ENCODE data around the gene CHD3.

The CHD3 gene

GRCh38 chr17:7856011-7856810, 32.4 kb upstream of the CHD3 start:
- Histone ChIP-seq H3K9me2 (replicated peaks; ENCODE audit: low read depth, low read length) (no peaks in the 10 kb centered on the region), H3K79me2 (ENCODE audit: insufficient read depth, low read length) (peaks cover 14% of the 10 kb centered on the region; the same call in 1 of the 2 replicates)

DNA sequence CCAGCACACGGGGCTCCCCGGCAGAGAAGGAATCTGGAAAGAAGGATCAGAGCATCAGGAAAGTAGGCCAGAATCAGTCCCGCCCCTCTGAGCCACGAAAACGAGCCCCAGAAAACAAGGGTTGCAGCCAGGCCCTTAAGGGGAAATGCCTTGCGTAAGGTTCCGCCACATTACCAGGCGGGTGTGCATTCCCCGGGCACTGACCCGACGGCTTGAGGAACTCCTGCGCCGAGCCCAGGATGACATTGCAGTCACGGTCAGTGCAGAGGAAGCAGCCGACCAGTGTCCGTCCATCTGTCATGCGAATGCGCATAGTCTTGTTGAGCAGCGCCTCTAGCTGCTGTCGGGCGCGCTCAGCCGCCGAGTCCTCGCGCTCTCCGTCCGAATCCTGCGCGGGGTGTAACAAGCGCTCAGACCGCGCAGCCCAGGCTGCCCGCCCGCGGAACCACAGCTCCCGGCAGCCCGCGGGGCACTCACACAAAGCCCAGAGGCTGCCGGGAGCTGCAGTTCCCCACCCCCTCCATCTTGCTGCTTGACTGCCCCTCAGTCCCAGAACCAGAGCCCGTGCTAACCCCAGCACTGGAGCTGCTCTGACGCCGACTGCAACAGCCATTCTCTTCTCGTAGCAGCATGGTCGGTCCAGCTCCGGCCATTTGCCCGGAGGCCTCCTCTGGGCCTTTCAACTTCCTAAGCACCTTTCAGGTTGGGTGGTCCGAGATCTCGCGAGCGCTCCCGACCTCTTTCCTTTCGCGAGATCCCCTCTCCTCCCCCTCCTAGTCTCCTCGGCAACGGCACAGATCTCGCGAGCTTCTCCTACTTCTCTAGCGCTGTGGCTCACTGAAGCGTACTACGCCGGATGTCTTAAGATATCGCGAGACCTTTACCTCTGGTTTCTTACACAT, 31.5 kb upstream of the CHD3 start, which contains the start of gene NAA38:
NAA38 (minus strand) TSS at position 749 of the 902 bp plus-strand sequence; CDS start at position 653, 96 bp downstream.
- Histone ChIP-seq H3K9me2 (replicated peaks; ENCODE audit: low read depth, low read length) (no peaks in the 10 kb centered on the region), H3K4me3 (ENCODE audit: low read length, poor library complexity, severe bottlenecking) (peak within 1 kb of the TSS; percentile 76), H3K79me2 (ENCODE audit: insufficient read depth, low read length) (peaks cover 18% of the 10 kb centered on the region; the same call in 1 of the 2 replicates), H3K4me1 (ENCODE audit: insufficient read depth, low read length, poor library complexity, severe bottlenecking) (peaks cover 19% of the 10 kb centered on the region), H2AFZ (ENCODE audit: low read length) (peak within 1 kb of the TSS; percentile 96), H3K27me3 (ENCODE audit: insufficient read depth, low read length, poor library complexity, severe bottlenecking) (no peaks in the 10 kb centered on the region), H3K4me2 (ENCODE audit: low read depth, low read length, poor library complexity, severe bottlenecking) (peak within 1 kb of the TSS; percentile 92), H3K9me3 (ENCODE audit: insufficient read depth, low read depth, low read length) (no peaks in the 10 kb centered on the region), H3F3A (ENCODE audit: low read depth) (no peaks in the 10 kb centered on the region), H3K9ac (ENCODE audit: low read depth, low read length, poor library complexity, severe bottlenecking) (peak within 1 kb of the TSS; percentile 71), H4K20me1 (ENCODE audit: insufficient read depth, low read length, poor library complexity, severe bottlenecking) (peaks cover 6% of the 10 kb centered on the region), H3K36me3 (ENCODE audit: insufficient read depth, low read length) (peaks cover 11% of the 10 kb centered on the region; the same call in 1 of the 2 replicates)
- TF ChIP-seq EZH2phosphoT487 (IDR thresholded peaks at IDR 0.05; ENCODE audit: borderline replicate concordance) = no peak
- TF ChIP-seq CTCF (conservative IDR thresholded peaks at IDR 0.05; ENCODE audit: low read length) = peak; percentile 48

More at GRCh38 chr17:7856011-7856810, 32.4 kb upstream of the CHD3 start:
- Histone ChIP-seq H2AFZ (ENCODE audit: low read length) (no peak overlapping the region), H3K9me3 (ENCODE audit: insufficient read depth, low read depth, low read length) (no peaks in the 10 kb centered on the region), H3K9ac (ENCODE audit: low read depth, low read length, poor library complexity, severe bottlenecking) (peak overlapping the region; percentile 71), H3K4me2 (ENCODE audit: low read depth, low read length, poor library complexity, severe bottlenecking) (peak overlapping the region; percentile 92), H4K20me1 (ENCODE audit: insufficient read depth, low read length, poor library complexity, severe bottlenecking) (peaks cover 9% of the 10 kb centered on the region), H3K4me3 (ENCODE audit: low read length, poor library complexity, severe bottlenecking) (peak overlapping the region; percentile 76), H3F3A (ENCODE audit: low read depth) (no peaks in the 10 kb centered on the region), H3K36me3 (ENCODE audit: insufficient read depth, low read length) (peaks cover 19% of the 10 kb centered on the region; the same call in 1 of the 2 replicates), H3K27me3 (ENCODE audit: insufficient read depth, low read length, poor library complexity, severe bottlenecking) (no peaks in the 10 kb centered on the region), H3K4me1 (ENCODE audit: insufficient read depth, low read length, poor library complexity, severe bottlenecking) (peaks cover 19% of the 10 kb centered on the region)
- TF ChIP-seq EZH2phosphoT487 (IDR thresholded peaks at IDR 0.05; ENCODE audit: borderline replicate concordance) (no peak), CTCF (conservative IDR thresholded peaks at IDR 0.05; ENCODE audit: low read length) (no peak)

- Histone ChIP-seq H3K27me3 (ENCODE audit: insufficient read depth, low read length, poor library complexity, severe bottlenecking) (no peaks in the 10 kb centered on the region), H3K9me2 (replicated peaks; ENCODE audit: low read depth, low read length) (no peaks in the 10 kb centered on the region), H3K4me3 (ENCODE audit: low read length, poor library complexity, severe bottlenecking) (peak within 1 kb of the TSS; percentile 76), H3K9me3 (ENCODE audit: insufficient read depth, low read depth, low read length) (no peaks in the 10 kb centered on the region), H3K4me1 (ENCODE audit: insufficient read depth, low read length, poor library complexity, severe bottlenecking) (peaks cover 19% of the 10 kb centered on the region), H3F3A (ENCODE audit: low read depth) (no peaks in the 10 kb centered on the region), H3K36me3 (ENCODE audit: insufficient read depth, low read length) (peaks cover 3% of the 10 kb centered on the region; the same call in 1 of the 2 replicates), H3K9ac (ENCODE audit: low read depth, low read length, poor library complexity, severe bottlenecking) (peak within 1 kb of the TSS; percentile 71), H3K4me2 (ENCODE audit: low read depth, low read length, poor library complexity, severe bottlenecking) (peak within 1 kb of the TSS; percentile 92), H2AFZ (ENCODE audit: low read length) (peak within 1 kb of the TSS; percentile 96), H3K79me2 (ENCODE audit: insufficient read depth, low read length) (peaks cover 21% of the 10 kb centered on the region; the same call in 1 of the 2 replicates), H4K20me1 (ENCODE audit: insufficient read depth, low read length, poor library complexity, severe bottlenecking) (peaks cover 5% of the 10 kb centered on the region)
- TF ChIP-seq CTCF (conservative IDR thresholded peaks at IDR 0.05; ENCODE audit: low read length) (no peak), EZH2phosphoT487 (IDR thresholded peaks at IDR 0.05; ENCODE audit: borderline replicate concordance) (no peak)
These were observed 30.7 kb upstream of the CHD3 start, which contains the start of gene CYB5D1 for GRCh38 chr17:7857713-7858521. Gene CYB5D1, plus strand, starts transcription at chr17:7858003. Its CDS starts 132 bp downstream, at chr17:7858135.

All from Loucy (cell line).